Measurements from ENCODE around the gene ARMH1. TPM values are rescaled to one million over a fixed set of nuclear protein-coding genes. Genes with fewer than 3 reads are reported as not detected.

Gene ARMH1
- total RNA-seq, 3 donors from 2014 or later = 1.7 to 4.1 (median 2.3) TPM

DNA sequence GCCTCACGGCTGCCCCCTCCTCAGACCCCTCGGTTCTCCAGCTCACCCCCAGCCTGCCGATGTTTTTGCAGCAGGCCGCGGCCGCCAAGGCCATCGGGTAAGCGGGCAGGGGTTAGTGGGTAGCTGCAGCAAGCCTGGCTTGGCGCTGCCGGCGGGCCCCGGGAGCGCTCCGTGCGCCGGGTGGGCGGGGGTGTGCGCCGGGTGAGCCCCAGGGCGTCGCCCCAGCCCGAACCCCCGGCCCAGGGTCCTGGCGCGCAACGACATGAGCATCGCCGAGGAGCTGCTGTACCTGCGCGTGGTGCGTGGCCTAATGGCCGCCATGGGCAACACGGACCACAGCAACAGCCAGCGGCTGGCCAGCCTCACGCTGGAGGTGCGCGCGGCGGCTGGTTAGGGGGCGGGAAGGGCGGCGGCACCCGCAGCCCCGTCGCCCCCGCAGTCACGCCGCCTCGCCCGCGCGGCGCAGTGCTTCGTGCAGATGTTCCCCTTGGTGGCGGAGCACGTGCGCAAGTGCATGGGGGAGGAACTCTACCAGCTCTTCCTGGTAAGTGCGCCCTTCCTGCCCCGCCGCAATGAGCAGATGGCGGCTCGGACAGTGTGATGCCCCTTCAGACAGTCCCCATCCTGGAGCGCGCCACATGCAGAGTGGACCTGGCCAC lies 49.9 kb downstream of the ARMH1 start:
- intact Hi-C loops (cut with DNase I, micrococcal nuclease) = no loop called here
- Histone ChIP-seq H3K36me3 (ENCODE audit: low read depth) (no peaks in the 10 kb centered on the region), H3K4me1 (ENCODE audit: low read depth) (no peaks in the 10 kb centered on the region), H3K4me3 (no peak overlapping the region), H3K9me3 (no peaks in the 10 kb centered on the region)
- no peak for DNase-seq
- ATAC-seq = no peak
- TF ChIP-seq, protein P1, sequence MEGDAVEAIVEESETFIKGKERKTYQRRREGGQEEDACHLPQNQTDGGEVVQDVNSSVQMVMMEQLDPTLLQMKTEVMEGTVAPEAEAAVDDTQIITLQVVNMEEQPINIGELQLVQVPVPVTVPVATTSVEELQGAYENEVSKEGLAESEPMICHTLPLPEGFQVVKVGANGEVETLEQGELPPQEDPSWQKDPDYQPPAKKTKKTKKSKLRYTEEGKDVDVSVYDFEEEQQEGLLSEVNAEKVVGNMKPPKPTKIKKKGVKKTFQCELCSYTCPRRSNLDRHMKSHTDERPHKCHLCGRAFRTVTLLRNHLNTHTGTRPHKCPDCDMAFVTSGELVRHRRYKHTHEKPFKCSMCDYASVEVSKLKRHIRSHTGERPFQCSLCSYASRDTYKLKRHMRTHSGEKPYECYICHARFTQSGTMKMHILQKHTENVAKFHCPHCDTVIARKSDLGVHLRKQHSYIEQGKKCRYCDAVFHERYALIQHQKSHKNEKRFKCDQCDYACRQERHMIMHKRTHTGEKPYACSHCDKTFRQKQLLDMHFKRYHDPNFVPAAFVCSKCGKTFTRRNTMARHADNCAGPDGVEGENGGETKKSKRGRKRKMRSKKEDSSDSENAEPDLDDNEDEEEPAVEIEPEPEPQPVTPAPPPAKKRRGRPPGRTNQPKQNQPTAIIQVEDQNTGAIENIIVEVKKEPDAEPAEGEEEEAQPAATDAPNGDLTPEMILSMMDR (IDR thresholded peaks at IDR 0.05) = no peak

- no peak overlapping the region for H3K4me3 ChIP-seq
- intact Hi-C loops (cut with DNase I, micrococcal nuclease) = no loop called here
- H3K36me3 ChIP-seq (ENCODE audit: low read depth) = no peaks in the 10 kb centered on the region
- DNase-seq (no peak), ATAC-seq (no peak)
- TF ChIP-seq, protein P1 (IDR thresholded peaks at IDR 0.05) = no peak
- peaks cover 2% of the 10 kb centered on the region for H3K4me1 ChIP-seq (ENCODE audit: low read depth)
- H3K9me3 ChIP-seq = no peaks in the 10 kb centered on the region
Observed at GRCh38 chr1:44724955-44725698, 50.6 kb downstream of the ARMH1 start.

DNA sequence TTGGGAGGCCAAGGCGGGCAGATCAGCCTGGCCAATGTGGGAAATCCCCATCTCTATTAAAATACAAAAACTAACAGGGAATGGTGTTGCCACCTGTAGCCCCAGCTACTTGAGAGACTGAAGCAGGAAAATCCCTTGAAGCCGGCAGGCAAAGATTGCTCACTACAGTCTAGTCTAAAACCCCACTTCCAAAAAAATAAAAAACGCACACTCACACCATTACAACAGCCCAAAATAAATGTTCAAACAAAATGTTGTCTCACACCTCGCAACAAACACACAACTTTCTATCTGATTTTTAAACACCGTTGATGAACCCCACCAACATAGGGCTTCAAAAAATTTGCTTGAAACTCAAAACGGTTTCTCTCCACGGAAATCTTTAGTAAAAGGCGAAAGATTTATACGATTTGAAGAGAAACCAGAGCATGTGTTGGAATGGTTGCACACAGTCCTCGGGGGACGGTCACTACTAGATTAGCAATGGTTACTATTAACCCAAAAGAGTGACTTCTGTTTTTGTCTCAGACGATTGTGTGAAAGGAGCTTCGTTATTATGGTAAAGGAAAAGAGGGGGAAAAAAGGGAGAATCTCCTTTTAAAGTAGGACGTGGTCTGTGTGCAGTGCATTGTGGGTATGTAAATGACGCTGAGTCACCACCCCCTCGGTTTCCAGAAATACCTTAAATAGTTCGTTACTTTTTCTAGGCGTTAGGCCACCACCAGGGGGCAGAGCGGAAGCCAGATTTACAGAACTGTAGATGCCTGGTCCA lies 56.4 kb downstream of the ARMH1 start, which contains the start of gene RNU5D-1:
RNU5D-1 (minus strand) TSS at position 430 of the 772 bp plus-strand sequence.
- intact Hi-C loops (cut with DNase I, micrococcal nuclease) = no loop called here
- DNase-seq = peak; percentile 91 to 99 (median 94)
- Histone ChIP-seq H3K9me3 (no peaks in the 10 kb centered on the region), H3K4me1 (ENCODE audit: low read depth) (peaks cover 8% of the 10 kb centered on the region), H3K4me3 (peak within 1 kb of the TSS; percentile 6), H3K36me3 (ENCODE audit: low read depth) (no peaks in the 10 kb centered on the region)
- TF ChIP-seq, protein P1 (IDR thresholded peaks at IDR 0.05) = peak; percentile 76
- peak; percentile 94 for ATAC-seq

DNA sequence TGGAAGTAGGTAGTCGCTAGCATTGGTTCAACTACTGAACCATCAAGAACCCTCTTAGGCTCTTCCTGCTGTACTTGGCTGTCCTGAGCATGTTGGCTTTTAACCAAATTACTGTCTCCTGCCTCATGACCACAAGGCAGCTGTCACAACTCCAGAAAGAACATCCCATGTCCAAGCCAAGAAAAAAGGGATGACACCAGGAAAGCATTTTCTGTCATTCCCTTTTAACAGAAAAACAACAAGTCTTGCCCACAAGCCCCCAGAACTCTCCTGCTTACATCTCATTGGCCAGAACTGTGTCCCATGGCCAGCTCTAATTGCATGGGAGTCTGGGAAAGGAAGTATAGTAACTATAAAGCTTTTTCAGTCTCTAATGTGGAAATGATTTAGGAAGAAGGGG lies 58.9 kb downstream of the ARMH1 start:
- Histone ChIP-seq H3K36me3 (ENCODE audit: low read depth) (no peaks in the 10 kb centered on the region), H3K4me3 (no peak overlapping the region), H3K4me1 (ENCODE audit: low read depth) (peaks cover 8% of the 10 kb centered on the region), H3K9me3 (no peaks in the 10 kb centered on the region)
- DNase-seq (peak in 1 of 3 donors; percentile 32), ATAC-seq (no peak)
- intact Hi-C loops (cut with DNase I, micrococcal nuclease) = no loop called here
- TF ChIP-seq, protein P1 (IDR thresholded peaks at IDR 0.05) = no peak

DNA sequence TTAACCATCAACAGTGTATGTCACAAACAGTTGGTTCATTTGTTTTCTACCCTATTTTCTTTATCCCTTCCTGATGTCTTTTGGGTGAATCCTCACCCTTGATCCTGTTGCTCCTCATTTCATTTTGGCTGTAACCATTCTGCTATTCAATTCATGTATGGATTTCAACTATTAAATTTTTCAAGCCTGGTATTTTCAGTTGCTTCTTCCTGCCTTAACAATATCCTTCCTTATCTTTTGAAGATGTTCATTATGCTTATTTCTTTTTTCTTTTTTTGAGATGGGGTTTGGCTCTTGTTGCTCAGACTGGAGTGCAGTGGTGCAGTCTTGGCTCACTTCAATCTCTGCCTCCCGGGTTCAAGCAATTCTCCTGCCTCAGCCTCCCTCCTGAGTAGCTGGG lies 59.3 kb downstream of the ARMH1 start:
- Histone ChIP-seq H3K9me3 (no peaks in the 10 kb centered on the region), H3K4me1 (ENCODE audit: low read depth) (peaks cover 8% of the 10 kb centered on the region), H3K36me3 (ENCODE audit: low read depth) (no peaks in the 10 kb centered on the region), H3K4me3 (no peak overlapping the region)
- DNase-seq (no peak), ATAC-seq (no peak)
- intact Hi-C loops (cut with DNase I, micrococcal nuclease) = no loop called here
- TF ChIP-seq, protein P1 (IDR thresholded peaks at IDR 0.05) = no peak

Measured in mucosa of descending colon (tissue), 3 donors.